K562 (cell line): Measurements from ENCODE around the gene ADGRE1. TPM values are rescaled to one million over a fixed set of nuclear protein-coding genes. Genes with fewer than 3 reads are reported as not detected.

Source experiments
- ATAC-seq: fragments of 200-7000 bp; cut with Tn5 transposase; 3 replicates; pipeline ENCODE4 v1.9.1; 2020; ENCODE audit warnings: moderate library complexity
- BruUV-seq: library from RNA; stranded (reverse); fragments of 400-500 nt; replicated peaks from 2 replicates; lab custom pipeline; 2021; lab: Mats Ljungman, UMichigan
- CTCF ChIA-PET: fragments of 300-600 bp; formaldehyde crosslinking; extraction: SDS; loops from one replicate; lab custom pipeline; 2021; ENCODE audit warnings: low intra/inter-chr PET ratio; lab: Yijun Ruan, JAX
- POLR2A ChIA-PET: fragments of 300-600, 350-650 bp; sonication (Branson Sonifier 250); formaldehyde crosslinking; extraction: SDS; loops from one replicate; lab custom pipeline; 2021; ENCODE audit warnings: antibody characterized with exemption, inconsistent platforms; lab: Yijun Ruan, JAX
- DNase-seq, 4 experiments: peaks; one replicate each; pipeline versions ENCODE4 v3.0.0 to v3.0.0-alpha.2; 2011 to 2018; ENCODE audit warnings: low spot score in 3 of 4, mixed read lengths in 3 of 4; ENCODE audit errors: extremely low read depth in 1 of 4
- FAIRE-seq: peaks from 2 replicates; lab custom pipeline; 2011; peaks lifted over from hg19 to GRCh38; lab: Jason Lieb, UNC
- H2AFZ ChIP-seq: 2 replicates; pipeline ENCODE4 v1.6.0; 2011; ENCODE audit warnings: low read depth, low read length, control low read depth, inconsistent platforms
- H3K27ac ChIP-seq: fragments of 200-600 bp; 3 replicates; pipeline ENCODE4 v1.8.0; 2011; ENCODE audit warnings: low read depth, mild to moderate bottlenecking, control low read depth, inconsistent platforms, low read length, moderate library complexity, mixed read lengths; ENCODE audit errors: extremely low read depth
- H3K27me3 ChIP-seq, 2 experiments: fragments of 300-600 bp in 1 of 2; 2 replicates in 1 of 2; 3 replicates in 1 of 2; pipeline versions ENCODE4 v1.6.0 to v1.8.0; 2011; ENCODE audit warnings: inconsistent platforms in 2 of 2, low read length in 2 of 2, mild to moderate bottlenecking in 1 of 2, mixed read lengths in 1 of 2, moderate library complexity in 1 of 2; ENCODE audit not compliant: control insufficient read depth in 2 of 2, insufficient read depth in 2 of 2
- H3K36me3 ChIP-seq: fragments of 300-600 bp; 3 replicates; pipeline ENCODE4 v1.8.0; 2011; ENCODE audit warnings: mild to moderate bottlenecking, low read length, inconsistent platforms; ENCODE audit not compliant: control insufficient read depth, insufficient read depth
- H3K4me1 ChIP-seq, 2 experiments: fragments of 200-600 bp in 1 of 2; replicated peaks in 1 of 2; 2 replicates in 1 of 2; 3 replicates in 1 of 2; pipeline versions ENCODE4 v1.5.1 to v1.8.0; 2011; ENCODE audit warnings: inconsistent platforms in 2 of 2, low read length in 2 of 2, mild to moderate bottlenecking in 1 of 2, mixed read lengths in 1 of 2, moderate library complexity in 1 of 2; ENCODE audit not compliant: control insufficient read depth in 2 of 2, insufficient read depth in 2 of 2
- H3K4me2 ChIP-seq: 2 replicates; pipeline ENCODE4 v1.6.1; 2011; ENCODE audit warnings: low read length, control low read depth, inconsistent platforms, mixed read lengths; ENCODE audit not compliant: insufficient read depth
- H3K4me3 ChIP-seq: fragments of 200-600 bp; sonication (generic), shearing (Covaris generic); 2 replicates; pipeline ENCODE4 v1.5.1; 2016; ENCODE audit warnings: control low read depth, inconsistent platforms
- H3K79me2 ChIP-seq: fragments of 200-600 bp; 3 replicates; pipeline ENCODE4 v1.8.0; 2011; ENCODE audit warnings: low read length, inconsistent platforms; ENCODE audit not compliant: control insufficient read depth, insufficient read depth
- H3K9ac ChIP-seq, 2 experiments: 2 replicates each; pipeline versions ENCODE4 v1.6.0 to v1.6.1; 2011; ENCODE audit warnings: low read depth in 2 of 2, low read length in 2 of 2, control low read depth in 1 of 2, inconsistent platforms in 1 of 2, mild to moderate bottlenecking in 1 of 2, mixed read lengths in 1 of 2; ENCODE audit not compliant: insufficient read depth in 1 of 2
- H3K9me1 ChIP-seq: one replicate; pipeline ENCODE4 v1.6.0; 2011; ENCODE audit warnings: inconsistent platforms, mild to moderate bottlenecking, low read length, moderate library complexity; ENCODE audit not compliant: control insufficient read depth, insufficient read depth
- H3K9me3 ChIP-seq: replicated peaks from 2 replicates; pipeline ENCODE4 v1.5.1; 2011; ENCODE audit warnings: low read depth, low read length, inconsistent platforms; ENCODE audit not compliant: control insufficient read depth, insufficient read depth
- H4K20me1 ChIP-seq: replicated peaks from 2 replicates; pipeline ENCODE4 v1.6.1; 2011; ENCODE audit warnings: low read length, inconsistent platforms, mixed read lengths; ENCODE audit not compliant: control insufficient read depth, insufficient read depth
- CXXC5 ChIP-seq: fragments of 250-450 bp; sonication (Bioruptor Pico); IDR thresholded peaks from 2 replicates; pipeline ENCODE4 v1.8.0; 2022; ENCODE audit warnings: inconsistent platforms, mild to moderate bottlenecking, moderate library complexity
- HMG20B ChIP-seq: fragments of 250-450 bp; sonication (Bioruptor Pico); IDR thresholded peaks from 2 replicates; pipeline ENCODE4 v1.5.0; 2021; ENCODE audit warnings: mild to moderate bottlenecking
- HNRNPH1 ChIP-seq: fragments of 200-400 bp; formaldehyde crosslinking; optimal IDR thresholded peaks from 2 replicates; pipeline ENCODE3; 2017; ENCODE audit warnings: low read depth, mild to moderate bottlenecking, low read length, moderate library complexity
- JUNB ChIP-seq: fragments of 450-650 bp; formaldehyde crosslinking; conservative IDR thresholded peaks from 2 replicates; pipeline ENCODE4 v1.4.0; 2020; ENCODE audit warnings: mild to moderate bottlenecking
- MTA1 ChIP-seq: fragments of 450-650 bp; IDR thresholded peaks from 2 replicates; pipeline ENCODE4 v1.6.1; 2017; ENCODE audit warnings: borderline replicate concordance
- SIRT6 ChIP-seq: IDR thresholded peaks from one replicate; pipeline ENCODE4 v1.6.1; 2012; ENCODE audit warnings: low read depth, mild to moderate bottlenecking, control low read depth, inconsistent platforms, low read length, moderate library complexity
- TAF9B ChIP-seq: fragments of 450-650 bp; IDR thresholded peaks from 2 replicates; pipeline ENCODE4 v1.6.1; 2018; ENCODE audit warnings: mild to moderate bottlenecking; ENCODE audit not compliant: partially characterized antibody
- ZNF134 ChIP-seq: fragments of 250-450 bp; sonication (Bioruptor Pico); conservative IDR thresholded peaks from 2 replicates; pipeline ENCODE4 v1.4.0; 2020
- ZNF224 ChIP-seq: sonication (generic); formaldehyde crosslinking; IDR thresholded peaks from 2 replicates; pipeline ENCODE4 v1.8.0; 2022; ENCODE audit warnings: mild to moderate bottlenecking, missing genetic modification reagents
- ZNF347 ChIP-seq: fragments of 450-650 bp; formaldehyde crosslinking; IDR thresholded peaks from 2 replicates; pipeline ENCODE4 v1.4.0; 2020; ENCODE audit warnings: low read depth, mild to moderate bottlenecking, moderate library complexity
- WGBS: fragments of 100-300 bp; shearing (Covaris generic); methylation state at CpG from one replicate; pipeline ENCODE4 v1.1.6; 2016; ENCODE audit warnings: low coverage, mixed read lengths; ENCODE audit not compliant: insufficient coverage; ENCODE audit errors: missing lambda C conversion rate; 5-methylcytosine and 5-hydroxymethylcytosine counted together
- in situ Hi-C: fragments of 300-500 bp; cut with MboI; formaldehyde crosslinking; loops from 4 replicates; pipeline ENCODE4 v1.15.0; 2018; ENCODE audit warnings: inconsistent platforms, mixed read lengths
- intact Hi-C: fragments of 100-400 bp; cut with micrococcal nuclease; formaldehyde crosslinking; loops from 2 replicates; pipeline ENCODE4 v1.14.2; 2022
- polyA plus RNA-seq, 8 experiments: library from polyadenylated mRNA; depleted of rRNA in 4 of 8; stranded (reverse) in 5 of 8; unstranded in 3 of 8; fragments of >200 nt; fragmentation: Nextera tagmentation in 2 of 8; fragmentation: Illumina TruSeq in 1 of 8; extraction: Ambion mirVana in 2 of 8; extraction: Trizol in 1 of 8; gene quantifications; 2 replicates each; pipeline versions ENCODE4 v1.2.1 to v1.2.3, GENCODE V29; 2011 to 2014; ENCODE audit warnings: inconsistent platforms in 1 of 8, missing spikeins in 1 of 8
- total RNA-seq, 7 experiments: library from RNA; depleted of rRNA in 6 of 7; stranded (reverse); fragments of >200 nt in 6 of 7; fragmentation: Illumina TruSeq in 2 of 7; extraction: Trizol in 2 of 7; gene quantifications; 2 replicates each; pipeline versions ENCODE4 v1.2.1 to v1.2.3, GENCODE V29; 2011 to 2021; ENCODE audit warnings: low replicate concordance in 1 of 7
- TF ChIP-seq, protein P1 (sequence below): sonication (generic); formaldehyde crosslinking; IDR thresholded peaks from 2 replicates; pipeline ENCODE4 v1.9.0; 2022; ENCODE audit warnings: mild to moderate bottlenecking, missing genetic modification reagents
- TF ChIP-seq, protein P2 (sequence below): fragments of 200-800 bp; sonication (Bioruptor generic); IDR thresholded peaks from 2 replicates; pipeline ENCODE4 v1.6.1; 2016; ENCODE audit warnings: missing genetic modification characterization, missing compliant biosample characterization

The ADGRE1 gene
- total and polyA plus RNA-seq, 9 of the 15 experiments (the other 6 are each of a cell fraction or from before 2014, with no cell fraction given), result 0.09 to 0.49 (median 0.25) TPM; not detected in 1

DNA sequence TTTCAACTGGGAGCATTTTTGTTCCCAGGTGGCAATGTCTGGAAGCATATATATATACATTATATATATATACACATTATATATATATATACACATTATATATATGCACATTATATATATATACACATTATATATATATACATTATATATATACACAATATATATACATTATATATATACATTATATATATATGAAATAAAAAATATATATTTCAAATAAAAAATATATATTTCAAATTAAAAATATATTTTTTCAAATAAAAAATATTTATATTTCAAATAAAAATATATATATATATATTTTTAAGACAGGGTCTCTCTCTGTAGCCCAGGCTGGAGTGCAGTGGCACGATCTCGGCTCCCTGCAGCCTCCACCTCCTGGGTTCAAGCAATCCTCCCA is 61.5 kb downstream of the ADGRE1 start:
- no peaks in the 10 kb centered on the region for H3K36me3 ChIP-seq
- ChIA-PET CTCF (no interaction called here), POLR2A (no interaction called here)
- DNase-seq (no peak), ATAC-seq (no peak), FAIRE-seq (no peak)
- no peak overlapping the region for H3K4me2 ChIP-seq
- H3K4me1 ChIP-seq, result no peaks in the 10 kb centered on the region
- intact Hi-C loops (no loop called here), in situ Hi-C loops (no loop called here)
- H3K27ac ChIP-seq, result no peak overlapping the region
- 0% methylated on average over 2 of the region's 2 CpGs for WGBS
- H3K27me3 ChIP-seq, result peaks cover 0 to 7% of the 10 kb centered on the region in 2 experiments; a peak in 1 of 5 replicates
- no peak overlapping the region for H3K9ac ChIP-seq
- BruUV-seq, result no TSS peak
- no peaks in the 10 kb centered on the region for H3K9me3 ChIP-seq
- H4K20me1 ChIP-seq, result no peaks in the 10 kb centered on the region
- no peak overlapping the region for H2AFZ ChIP-seq
- H3K79me2 ChIP-seq, result no peaks in the 10 kb centered on the region
- H3K9me1 ChIP-seq, result no peaks in the 10 kb centered on the region
- H3K4me3 ChIP-seq, result no peak overlapping the region
- no peak for TF ChIP-seq JUNB
- TF ChIP-seq TAF9B, result no peak
- no peak for TF ChIP-seq HNRNPH1
- TF ChIP-seq ZNF134 (CRISPR knock-in tag), result no peak
- TF ChIP-seq CXXC5, result no peak
- no peak for TF ChIP-seq SIRT6
- no peak for TF ChIP-seq HMG20B (CRISPR knock-in tag)
- TF ChIP-seq, protein P1, sequence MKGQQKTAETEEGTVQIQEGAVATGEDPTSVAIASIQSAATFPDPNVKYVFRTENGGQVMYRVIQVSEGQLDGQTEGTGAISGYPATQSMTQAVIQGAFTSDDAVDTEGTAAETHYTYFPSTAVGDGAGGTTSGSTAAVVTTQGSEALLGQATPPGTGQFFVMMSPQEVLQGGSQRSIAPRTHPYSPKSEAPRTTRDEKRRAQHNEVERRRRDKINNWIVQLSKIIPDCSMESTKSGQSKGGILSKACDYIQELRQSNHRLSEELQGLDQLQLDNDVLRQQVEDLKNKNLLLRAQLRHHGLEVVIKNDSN (CRISPR knock-in tag), result no peak
- TF ChIP-seq MTA1, result no peak
- no peak for TF ChIP-seq ZNF224 (CRISPR knock-in tag)
- TF ChIP-seq, protein P2, sequence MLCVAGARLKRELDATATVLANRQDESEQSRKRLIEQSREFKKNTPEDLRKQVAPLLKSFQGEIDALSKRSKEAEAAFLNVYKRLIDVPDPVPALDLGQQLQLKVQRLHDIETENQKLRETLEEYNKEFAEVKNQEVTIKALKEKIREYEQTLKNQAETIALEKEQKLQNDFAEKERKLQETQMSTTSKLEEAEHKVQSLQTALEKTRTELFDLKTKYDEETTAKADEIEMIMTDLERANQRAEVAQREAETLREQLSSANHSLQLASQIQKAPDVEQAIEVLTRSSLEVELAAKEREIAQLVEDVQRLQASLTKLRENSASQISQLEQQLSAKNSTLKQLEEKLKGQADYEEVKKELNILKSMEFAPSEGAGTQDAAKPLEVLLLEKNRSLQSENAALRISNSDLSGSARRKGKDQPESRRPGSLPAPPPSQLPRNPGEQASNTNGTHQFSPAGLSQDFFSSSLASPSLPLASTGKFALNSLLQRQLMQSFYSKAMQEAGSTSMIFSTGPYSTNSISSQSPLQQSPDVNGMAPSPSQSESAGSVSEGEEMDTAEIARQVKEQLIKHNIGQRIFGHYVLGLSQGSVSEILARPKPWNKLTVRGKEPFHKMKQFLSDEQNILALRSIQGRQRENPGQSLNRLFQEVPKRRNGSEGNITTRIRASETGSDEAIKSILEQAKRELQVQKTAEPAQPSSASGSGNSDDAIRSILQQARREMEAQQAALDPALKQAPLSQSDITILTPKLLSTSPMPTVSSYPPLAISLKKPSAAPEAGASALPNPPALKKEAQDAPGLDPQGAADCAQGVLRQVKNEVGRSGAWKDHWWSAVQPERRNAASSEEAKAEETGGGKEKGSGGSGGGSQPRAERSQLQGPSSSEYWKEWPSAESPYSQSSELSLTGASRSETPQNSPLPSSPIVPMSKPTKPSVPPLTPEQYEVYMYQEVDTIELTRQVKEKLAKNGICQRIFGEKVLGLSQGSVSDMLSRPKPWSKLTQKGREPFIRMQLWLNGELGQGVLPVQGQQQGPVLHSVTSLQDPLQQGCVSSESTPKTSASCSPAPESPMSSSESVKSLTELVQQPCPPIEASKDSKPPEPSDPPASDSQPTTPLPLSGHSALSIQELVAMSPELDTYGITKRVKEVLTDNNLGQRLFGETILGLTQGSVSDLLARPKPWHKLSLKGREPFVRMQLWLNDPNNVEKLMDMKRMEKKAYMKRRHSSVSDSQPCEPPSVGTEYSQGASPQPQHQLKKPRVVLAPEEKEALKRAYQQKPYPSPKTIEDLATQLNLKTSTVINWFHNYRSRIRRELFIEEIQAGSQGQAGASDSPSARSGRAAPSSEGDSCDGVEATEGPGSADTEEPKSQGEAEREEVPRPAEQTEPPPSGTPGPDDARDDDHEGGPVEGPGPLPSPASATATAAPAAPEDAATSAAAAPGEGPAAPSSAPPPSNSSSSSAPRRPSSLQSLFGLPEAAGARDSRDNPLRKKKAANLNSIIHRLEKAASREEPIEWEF (CRISPR knock-in tag), result no peak
- TF ChIP-seq ZNF347, result no peak
